Central memory CD8-positive, alpha-beta T cell (primary cell): ENCODE results near the gene MYO5A.
"Not testable (repeated sequence)": the region's sequence is repeated elsewhere in the genome, so short reads cannot be mapped to it uniquely, and the experiment has no call there.

Experiments
- ATAC-seq: fragments of 150-1000 bp; cut with Tn5 transposase; replicated peaks from 2 replicates; pipeline ENCODE4 v1.10.0; 2022; ENCODE audit warnings: mild to moderate bottlenecking, moderate FRiP score, moderate number of reproducible peaks; ENCODE audit not compliant: poor library complexity, severe bottlenecking; ENCODE audit errors: extremely low read depth
- DNase-seq, 2 donors: peaks; one replicate each; pipeline ENCODE4 v3.0.0; 2021; ENCODE audit warnings: low spot score in 2 of 2
- H3K27ac Mint-ChIP-seq: one replicate; pipeline ENCODE4 v1.8.0; 2022; ENCODE audit warnings: low read depth, mild to moderate bottlenecking, moderate library complexity, mixed read lengths
- H3K27me3 Mint-ChIP-seq: one replicate; pipeline ENCODE4 v1.8.0; 2022; ENCODE audit warnings: mixed read lengths
- H3K36me3 Mint-ChIP-seq: one replicate; pipeline ENCODE4 v1.8.0; 2022; ENCODE audit warnings: mild to moderate bottlenecking, moderate library complexity, mixed read lengths; ENCODE audit not compliant: insufficient read depth
- H3K4me1 Mint-ChIP-seq: one replicate; pipeline ENCODE4 v1.8.0; 2022; ENCODE audit warnings: mixed read lengths
- H3K4me3 Mint-ChIP-seq: one replicate; pipeline ENCODE4 v1.8.0; 2022; ENCODE audit warnings: mild to moderate bottlenecking, moderate library complexity, mixed read lengths
- H3K9me3 Mint-ChIP-seq: one replicate; pipeline ENCODE4 v1.8.0; 2022; ENCODE audit warnings: mixed read lengths

The MYO5A gene

DNA sequence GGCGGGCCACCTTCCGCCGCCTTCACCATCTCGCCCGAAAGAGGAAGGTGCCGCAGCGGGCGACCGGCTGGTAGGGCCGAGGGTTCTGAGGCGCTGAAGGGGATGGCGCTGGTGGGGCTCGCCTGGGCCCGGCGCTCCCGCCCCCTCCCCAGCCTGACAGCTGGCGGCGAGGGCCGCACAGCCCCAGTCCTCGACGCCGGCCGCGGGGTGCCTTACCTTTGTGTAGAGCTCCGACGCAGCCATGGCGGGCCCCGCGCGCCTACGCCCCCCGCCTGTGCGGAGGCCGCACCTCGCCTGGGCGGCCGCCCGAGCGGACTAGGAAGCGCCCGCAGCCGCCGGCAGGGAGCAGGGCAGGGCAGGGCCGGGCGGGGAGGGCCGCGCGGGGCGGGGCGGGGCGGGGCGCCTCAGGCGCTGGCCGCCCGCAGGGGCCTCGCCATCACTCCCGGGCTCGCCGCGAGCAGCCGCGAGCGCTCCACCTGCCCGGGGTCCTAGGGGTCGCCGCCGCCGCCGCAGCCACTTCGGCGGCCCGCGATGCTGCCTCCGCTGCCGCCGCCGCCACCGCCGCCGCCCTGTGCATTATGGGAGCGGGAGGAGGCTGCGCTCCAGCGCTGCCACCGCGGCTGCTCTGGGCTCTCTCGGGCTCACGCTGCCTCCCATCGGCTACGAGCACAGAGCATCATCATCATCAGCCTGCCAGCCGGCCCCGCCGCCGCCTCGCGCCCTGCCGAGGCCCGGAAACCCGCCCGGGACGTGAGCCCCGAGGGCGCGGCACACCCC lies at the start of gene MYO5A:
MYO5A (minus strand) TSS at position 317 of the 777 bp plus-strand sequence; CDS start at position 243, 74 bp downstream.
- peaks cover 39% of the 10 kb centered on the region for H3K4me1 Mint-ChIP-seq
- no peaks in the 10 kb centered on the region for H3K9me3 Mint-ChIP-seq
- ATAC-seq, result peak; percentile 89
- DNase-seq, result peak; percentile 61 to 78
- H3K36me3 Mint-ChIP-seq, result peaks cover 10% of the 10 kb centered on the region
- peak within 1 kb of the TSS; percentile 81 for H3K4me3 Mint-ChIP-seq
- H3K27me3 Mint-ChIP-seq, result no peaks in the 10 kb centered on the region
- H3K27ac Mint-ChIP-seq, result peak within 1 kb of the TSS; percentile 89

DNA sequence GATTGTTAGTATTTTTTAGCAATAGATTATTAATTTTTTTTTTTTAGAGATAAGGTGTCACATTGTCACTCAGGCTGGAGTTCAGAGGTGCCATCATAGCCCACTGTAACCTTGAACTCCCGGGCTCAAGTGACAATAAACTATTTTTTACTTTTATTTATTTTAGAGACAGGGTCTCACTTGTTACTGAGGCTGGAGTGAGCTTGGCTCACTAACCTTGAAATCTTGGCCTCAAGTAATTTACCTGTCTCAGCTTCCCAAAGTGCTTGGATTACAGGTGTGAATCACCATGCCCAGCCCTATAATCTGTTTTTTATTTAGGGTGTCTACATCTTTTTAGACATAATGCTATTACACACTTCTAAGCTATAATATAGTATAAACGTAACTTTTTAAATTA lies 48.0 kb upstream of the MYO5A start:
- no peaks in the 10 kb centered on the region for H3K4me1 Mint-ChIP-seq
- peaks cover 9% of the 10 kb centered on the region for H3K36me3 Mint-ChIP-seq
- no peak overlapping the region for H3K4me3 Mint-ChIP-seq
- DNase-seq (no peak), ATAC-seq (no peak)
- no peak overlapping the region for H3K27ac Mint-ChIP-seq
- no peaks in the 10 kb centered on the region for H3K9me3 Mint-ChIP-seq
- H3K27me3 Mint-ChIP-seq, result no peaks in the 10 kb centered on the region

DNA sequence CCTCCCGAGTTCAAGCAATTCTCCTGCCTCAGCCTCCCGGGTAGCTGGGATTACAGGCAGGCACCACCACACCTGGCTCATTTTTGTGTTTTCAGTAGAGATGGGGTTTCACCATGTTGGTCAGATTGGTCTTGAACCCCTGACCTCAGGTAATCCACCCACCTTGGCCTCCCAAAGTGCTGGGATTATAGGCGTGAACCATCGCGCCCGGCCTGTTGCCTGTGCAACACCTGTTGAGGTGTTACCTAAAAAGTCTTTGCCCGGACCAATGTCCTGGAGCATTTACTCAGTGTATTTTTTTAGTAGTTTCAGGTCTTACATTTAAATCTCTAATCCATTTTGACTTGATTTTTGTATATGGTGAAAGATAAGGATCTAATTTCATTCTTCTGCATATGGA lies 46.9 kb upstream of the MYO5A start:
- not testable (repeated sequence) for H3K27ac Mint-ChIP-seq, H3K36me3 Mint-ChIP-seq, H3K9me3 Mint-ChIP-seq, H3K27me3 Mint-ChIP-seq, ATAC-seq, DNase-seq, H3K4me1 Mint-ChIP-seq, H3K4me3 Mint-ChIP-seq

DNA sequence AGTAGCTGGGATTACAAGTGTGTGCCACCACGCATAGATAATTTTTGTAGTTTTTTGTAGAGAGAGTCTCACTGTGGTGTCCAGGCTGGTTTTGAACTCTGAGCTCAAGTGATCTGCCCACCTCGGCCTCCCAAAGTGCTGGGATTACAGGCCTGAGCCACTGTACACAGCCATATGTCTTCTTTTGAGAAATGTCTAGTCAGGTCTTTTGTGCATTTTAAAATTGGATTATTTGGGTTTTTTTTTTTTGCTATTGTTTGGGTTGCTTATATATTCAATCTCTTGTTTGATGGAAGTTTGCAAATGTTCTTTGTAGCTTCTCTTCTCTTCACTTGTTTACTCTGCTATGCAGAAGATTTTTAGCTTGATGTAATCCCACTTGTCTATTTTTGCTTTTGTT lies 46.4 kb upstream of the MYO5A start:
- Mint-ChIP-seq H3K4me3 (no peak overlapping the region), H3K27me3 (no peaks in the 10 kb centered on the region), H3K27ac (no peak overlapping the region), H3K9me3 (no peaks in the 10 kb centered on the region), H3K36me3 (peaks cover 8% of the 10 kb centered on the region), H3K4me1 (no peaks in the 10 kb centered on the region)
- DNase-seq, result no peak
- no peak for ATAC-seq

DNA sequence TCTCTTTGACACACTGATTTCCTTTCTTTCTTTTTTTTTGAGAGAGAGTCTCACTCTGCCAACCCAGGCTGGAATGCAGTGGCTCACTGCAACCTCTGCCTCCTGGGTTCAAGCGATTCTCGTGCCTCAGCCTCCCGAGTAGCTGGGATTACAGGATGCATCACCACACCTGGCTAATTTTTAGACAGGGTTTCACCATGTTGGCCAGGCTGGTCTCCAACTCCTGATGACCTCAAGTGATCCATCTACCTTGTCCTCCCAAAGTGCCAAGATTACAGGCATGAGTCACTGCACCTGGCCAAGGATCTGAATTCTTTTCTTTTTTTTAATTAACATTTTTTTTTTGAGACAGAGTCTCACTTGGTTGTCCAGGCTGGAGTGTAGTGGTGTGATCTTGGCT lies 45.9 kb upstream of the MYO5A start:
- not testable (repeated sequence) for H3K4me3 Mint-ChIP-seq, ATAC-seq, H3K27me3 Mint-ChIP-seq, DNase-seq, H3K4me1 Mint-ChIP-seq, H3K36me3 Mint-ChIP-seq, H3K27ac Mint-ChIP-seq, H3K9me3 Mint-ChIP-seq

DNA sequence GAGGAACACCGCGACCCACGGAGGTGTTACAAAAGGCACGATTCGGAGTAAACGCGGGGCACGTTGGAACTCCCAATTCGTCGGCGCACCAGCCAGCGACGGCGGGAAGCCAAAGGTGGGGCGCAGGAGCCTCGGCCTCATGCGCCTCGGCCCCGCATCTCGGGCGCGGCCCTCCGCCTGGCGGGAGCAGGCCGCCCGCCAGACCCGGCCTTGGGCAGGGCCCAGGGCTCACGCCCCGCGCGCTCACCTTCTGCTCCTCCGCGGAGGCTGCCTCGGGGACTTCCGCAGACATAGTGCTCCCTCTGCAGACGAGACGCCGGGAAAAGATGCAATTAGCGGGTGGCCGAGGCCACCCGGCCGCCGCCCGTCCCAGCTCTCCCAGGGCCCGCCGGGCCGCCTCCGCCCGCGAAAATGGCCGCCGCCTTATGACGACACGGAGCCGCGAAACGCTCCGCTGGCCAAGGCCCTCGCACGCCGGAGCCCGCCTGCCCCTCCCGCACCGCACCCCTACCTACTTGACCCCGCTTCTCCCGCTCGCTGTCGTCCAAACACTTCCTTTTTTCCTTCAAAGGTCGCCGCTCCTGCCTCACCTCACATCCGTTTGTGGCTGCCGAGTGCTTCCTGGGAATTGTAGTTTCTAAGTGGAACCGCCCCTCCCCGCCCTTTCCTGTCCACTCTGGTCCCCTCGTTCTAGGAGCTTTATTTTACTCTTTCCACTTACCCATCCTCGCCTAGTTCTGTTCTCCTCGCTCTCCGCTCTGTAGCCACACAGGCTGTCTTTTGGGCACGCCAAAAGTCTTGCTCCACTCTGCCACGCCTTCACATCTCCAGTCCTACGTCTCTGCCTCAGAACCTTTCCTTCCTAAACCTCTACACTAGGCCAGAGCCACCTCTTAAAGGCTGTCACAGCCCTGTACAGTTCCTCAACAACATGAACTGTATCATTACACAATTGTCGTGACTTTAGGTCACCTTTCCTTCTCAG lies 40.2 kb upstream of the MYO5A start, which contains the start of gene ARPP19:
ARPP19 (minus strand) TSS at position 430 of the 985 bp plus-strand sequence; CDS start at position 292, 138 bp downstream.
- peak within 1 kb of the TSS; percentile 97 for H3K27ac Mint-ChIP-seq
- peaks cover 32% of the 10 kb centered on the region for H3K4me1 Mint-ChIP-seq
- DNase-seq, result peak; percentile 68 to 70
- H3K36me3 Mint-ChIP-seq, result peaks cover 16% of the 10 kb centered on the region
- peak within 1 kb of the TSS; percentile 87 for H3K4me3 Mint-ChIP-seq
- no peaks in the 10 kb centered on the region for H3K27me3 Mint-ChIP-seq
- ATAC-seq, result peak; percentile 72
- H3K9me3 Mint-ChIP-seq, result no peaks in the 10 kb centered on the region

DNA sequence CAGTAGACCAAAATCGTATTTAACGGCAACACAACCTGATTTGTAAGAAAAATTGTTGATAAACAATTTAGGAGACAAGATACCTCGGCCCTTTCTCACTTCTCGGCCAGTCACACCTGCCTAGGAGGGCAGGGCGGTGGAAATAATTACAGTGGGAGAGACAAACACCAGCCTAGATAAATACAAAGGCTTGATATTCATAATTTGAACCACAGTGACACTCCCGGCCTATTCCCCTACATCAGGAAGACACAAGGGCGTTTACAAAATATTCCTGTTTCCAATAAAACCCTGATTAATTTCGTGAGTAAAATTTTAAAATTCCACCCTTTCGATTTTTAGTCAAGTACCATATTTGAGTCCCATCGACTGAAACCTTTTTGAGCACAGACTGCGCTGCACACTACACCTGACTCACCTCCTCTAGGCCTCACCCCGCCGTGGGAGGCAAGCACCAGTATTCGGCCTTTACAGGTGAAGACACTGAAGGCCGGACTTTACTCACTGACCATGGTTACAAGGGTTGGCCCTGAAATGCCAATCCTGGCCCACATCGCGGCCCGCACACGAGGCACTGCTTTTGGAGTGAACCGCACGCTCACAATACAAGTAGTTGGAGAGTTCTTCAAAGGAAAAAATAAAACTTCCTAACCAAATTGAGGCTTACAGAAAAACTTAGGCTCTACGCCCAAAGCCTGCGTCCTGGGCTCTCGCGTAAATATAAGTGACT lies 39.4 kb upstream of the MYO5A start:
- Mint-ChIP-seq H3K9me3 (no peaks in the 10 kb centered on the region), H3K4me1 (peaks cover 34% of the 10 kb centered on the region), H3K27me3 (no peaks in the 10 kb centered on the region), H3K4me3 (peak overlapping the region; percentile 87), H3K27ac (peak overlapping the region; percentile 97), H3K36me3 (peaks cover 16% of the 10 kb centered on the region)
- peak; percentile 48 for ATAC-seq
- DNase-seq, result peak in 1 of 2 donors; percentile 28

DNA sequence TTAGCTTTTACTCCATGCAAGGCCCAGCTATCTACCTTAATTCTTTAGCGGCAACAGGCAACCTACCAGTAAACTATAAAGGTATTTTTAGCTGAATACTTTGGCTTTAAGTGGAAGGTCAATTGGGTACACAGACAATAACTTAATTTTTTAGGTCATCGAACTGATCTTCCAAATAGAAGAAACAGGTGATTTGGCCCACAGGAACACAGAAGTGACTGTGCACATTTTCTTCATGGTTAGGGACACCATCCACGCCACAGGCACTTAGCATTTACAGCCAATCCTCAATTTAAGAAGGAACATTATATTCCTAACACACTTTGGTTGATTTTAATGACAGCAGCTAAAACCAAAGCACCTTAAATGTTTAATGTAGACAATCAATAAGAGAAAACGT lies 38.2 kb upstream of the MYO5A start:
- peak overlapping the region; percentile 87 for H3K4me3 Mint-ChIP-seq
- no peak overlapping the region for H3K27ac Mint-ChIP-seq
- peaks cover 17% of the 10 kb centered on the region for H3K36me3 Mint-ChIP-seq
- DNase-seq, result no peak
- no peaks in the 10 kb centered on the region for H3K9me3 Mint-ChIP-seq
- H3K4me1 Mint-ChIP-seq, result peaks cover 42% of the 10 kb centered on the region
- H3K27me3 Mint-ChIP-seq, result no peaks in the 10 kb centered on the region
- no peak for ATAC-seq

DNA sequence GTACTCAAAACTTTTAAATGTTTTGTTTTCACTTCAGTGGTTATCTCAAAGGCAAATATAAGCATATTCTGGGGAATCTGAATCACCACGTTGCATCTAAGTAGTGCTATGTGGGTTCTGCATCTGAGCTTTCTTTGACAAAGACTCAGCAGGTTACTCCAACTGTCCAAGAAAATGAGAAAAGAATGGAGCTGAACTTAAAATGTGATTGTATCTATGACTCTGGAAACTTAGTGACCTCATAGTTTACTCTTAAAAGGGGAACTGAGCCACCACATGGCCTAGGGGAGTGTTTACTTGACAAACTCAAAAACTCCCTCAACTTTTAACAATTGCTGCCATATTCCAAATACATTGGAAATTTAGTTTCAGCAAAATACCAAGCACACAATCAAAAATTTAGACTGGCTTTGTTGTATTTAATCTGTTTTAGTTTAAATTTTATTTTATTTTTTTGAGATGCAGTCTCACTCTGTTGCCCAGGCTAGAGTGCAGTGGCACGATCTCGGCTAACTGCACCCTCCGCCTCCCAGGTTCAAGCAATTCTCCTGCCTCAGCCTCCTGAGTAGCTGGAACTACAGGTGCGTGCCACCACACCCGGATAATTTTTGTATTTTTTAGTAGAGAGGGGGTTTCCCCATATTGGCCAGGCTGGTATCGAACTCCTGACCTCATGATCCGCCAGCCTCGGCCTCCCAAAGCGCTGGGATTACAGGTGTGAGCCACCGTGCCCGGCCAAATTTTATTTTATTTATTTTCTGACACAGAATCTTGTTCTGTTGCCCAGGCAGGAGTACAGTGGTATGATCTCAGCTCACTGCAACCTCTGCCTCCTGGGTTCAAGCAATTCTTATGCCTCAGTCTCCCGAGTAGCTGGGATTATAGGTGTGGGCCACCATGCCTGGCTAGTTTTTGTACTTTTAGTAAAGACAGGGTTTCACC lies 37.0 kb upstream of the MYO5A start:
- not testable (repeated sequence) for H3K27ac Mint-ChIP-seq, H3K9me3 Mint-ChIP-seq, ATAC-seq, H3K4me3 Mint-ChIP-seq, H3K27me3 Mint-ChIP-seq, DNase-seq
- Mint-ChIP-seq H3K4me1 (peaks cover 52% of the 10 kb centered on the region), H3K36me3 (peaks cover 17% of the 10 kb centered on the region)

DNA sequence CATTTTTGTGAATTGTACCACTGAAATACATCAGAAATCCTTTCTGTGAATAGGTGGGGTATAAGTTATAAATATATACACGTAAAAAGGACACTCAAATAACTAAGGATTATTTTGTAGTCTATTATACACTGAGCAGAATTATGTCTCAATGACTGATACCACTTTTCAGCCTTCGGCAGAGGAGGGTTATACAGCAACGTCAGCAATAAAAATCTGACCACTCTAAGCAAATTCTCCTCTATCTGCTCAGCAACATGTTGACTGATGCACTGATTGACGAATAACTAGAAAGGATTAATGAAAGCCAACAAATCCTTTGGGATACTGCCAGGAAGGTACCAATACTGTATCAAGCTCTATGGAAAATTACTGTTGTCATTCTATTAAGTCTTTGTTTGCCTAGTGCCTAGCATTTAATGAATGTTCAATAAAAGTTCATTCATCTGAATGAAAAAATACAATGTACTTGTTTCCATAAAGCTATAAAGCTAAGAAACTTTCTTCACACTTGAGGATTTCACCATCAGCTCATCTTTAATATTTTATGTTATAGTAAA lies 34.9 kb upstream of the MYO5A start:
- no peaks in the 10 kb centered on the region for H3K27me3 Mint-ChIP-seq

DNA sequence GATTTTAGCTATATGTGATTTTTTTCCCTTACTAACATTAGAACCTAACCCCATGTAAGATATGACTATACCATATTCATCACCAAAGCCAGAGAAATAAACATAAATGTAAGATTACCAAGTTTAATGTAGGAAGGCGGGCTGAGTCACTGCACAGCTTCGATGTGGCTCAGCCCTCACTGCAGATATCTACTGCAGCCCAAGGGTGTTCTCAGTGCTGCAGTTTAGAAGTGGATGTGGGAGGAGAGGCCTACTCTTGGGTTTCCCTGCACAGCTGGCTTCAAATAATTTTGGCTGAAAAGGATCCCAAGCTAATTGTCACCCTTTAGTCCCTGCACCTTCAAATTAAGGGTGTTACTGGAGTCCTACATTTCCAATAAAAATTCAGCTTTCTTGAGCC lies 30.9 kb upstream of the MYO5A start:
- H3K9me3 Mint-ChIP-seq, result no peaks in the 10 kb centered on the region
- H3K36me3 Mint-ChIP-seq, result peaks cover 16% of the 10 kb centered on the region
- H3K4me1 Mint-ChIP-seq, result peaks cover 66% of the 10 kb centered on the region
- ATAC-seq (peak; percentile 47), DNase-seq (no peak)
- H3K27ac Mint-ChIP-seq, result peak overlapping the region; percentile 32
- no peaks in the 10 kb centered on the region for H3K27me3 Mint-ChIP-seq
- peak overlapping the region; percentile 63 for H3K4me3 Mint-ChIP-seq

More for the DNA sequence above, 34.9 kb upstream of the MYO5A start:
- Mint-ChIP-seq H3K4me1 (peaks cover 63% of the 10 kb centered on the region), H3K36me3 (peaks cover 13% of the 10 kb centered on the region), H3K4me3 (no peak overlapping the region), H3K9me3 (no peaks in the 10 kb centered on the region), H3K27ac (no peak overlapping the region)
- no peak for DNase-seq
- ATAC-seq, result no peak
